Limb (tissue), 2 donors: ENCODE data around the gene IGF2R.
A peak's percentile ranks its signal among the peaks of the same experiment; 100 is the strongest.
"Not testable (repeated sequence)": the region's sequence is repeated elsewhere in the genome, so short reads cannot be mapped to it uniquely, and the experiment has no call there.

ENCODE experiments used
- DNase-seq, 2 donors: peaks; one replicate each; pipeline ENCODE4 v3.0.0-alpha.2; 2016; ENCODE audit errors: extremely low spot score in 2 of 2

Gene IGF2R

DNA sequence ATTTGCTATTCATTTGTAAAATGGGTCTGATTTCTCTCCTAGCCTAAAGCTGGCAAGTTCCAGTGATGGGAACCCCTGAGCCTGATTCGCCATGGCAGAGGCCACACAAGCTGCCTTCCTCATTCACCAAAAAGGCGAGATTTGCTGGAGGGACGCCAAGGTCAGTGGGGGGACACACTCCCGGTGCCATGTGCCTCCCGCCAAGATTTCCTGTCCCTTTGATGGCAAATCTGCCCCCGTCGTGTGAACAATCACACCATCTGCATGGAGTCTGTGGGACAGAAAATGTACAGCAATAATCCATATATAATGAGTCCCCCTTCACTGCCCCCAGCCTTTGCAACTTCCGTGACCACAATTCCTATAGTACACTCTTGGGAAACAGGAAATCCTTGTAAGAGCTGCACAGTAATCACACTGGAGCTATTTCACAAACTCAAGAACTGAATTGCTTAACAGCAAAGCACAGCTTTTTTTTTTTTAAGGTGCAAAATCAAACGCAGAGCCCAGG is 15.7 kb upstream of the IGF2R start:
- DNase-seq: peak in 1 of 2 donors; percentile 76

DNA sequence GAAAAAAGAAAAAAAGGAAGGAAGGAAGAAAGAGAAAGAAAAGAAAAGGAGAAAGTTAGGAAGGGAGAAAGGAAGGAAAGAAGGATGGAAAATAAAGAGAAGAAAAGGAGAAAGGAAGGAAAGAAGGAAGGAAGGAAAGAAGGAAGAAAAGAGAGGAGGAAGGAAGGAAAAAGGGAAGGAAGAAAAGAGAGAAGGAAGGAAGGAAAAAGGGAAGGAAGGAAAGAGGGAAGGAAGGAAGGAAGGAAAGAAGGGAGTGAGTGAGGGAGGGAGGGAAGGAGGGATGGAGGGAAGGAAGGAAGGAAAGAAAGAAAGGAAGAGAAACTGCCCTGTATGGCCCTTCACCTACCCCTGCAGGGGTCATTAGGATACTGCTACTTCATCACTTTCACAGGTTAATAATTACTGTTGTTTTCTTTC is 12.9 kb upstream of the IGF2R start:
- DNase-seq: no peak

DNA sequence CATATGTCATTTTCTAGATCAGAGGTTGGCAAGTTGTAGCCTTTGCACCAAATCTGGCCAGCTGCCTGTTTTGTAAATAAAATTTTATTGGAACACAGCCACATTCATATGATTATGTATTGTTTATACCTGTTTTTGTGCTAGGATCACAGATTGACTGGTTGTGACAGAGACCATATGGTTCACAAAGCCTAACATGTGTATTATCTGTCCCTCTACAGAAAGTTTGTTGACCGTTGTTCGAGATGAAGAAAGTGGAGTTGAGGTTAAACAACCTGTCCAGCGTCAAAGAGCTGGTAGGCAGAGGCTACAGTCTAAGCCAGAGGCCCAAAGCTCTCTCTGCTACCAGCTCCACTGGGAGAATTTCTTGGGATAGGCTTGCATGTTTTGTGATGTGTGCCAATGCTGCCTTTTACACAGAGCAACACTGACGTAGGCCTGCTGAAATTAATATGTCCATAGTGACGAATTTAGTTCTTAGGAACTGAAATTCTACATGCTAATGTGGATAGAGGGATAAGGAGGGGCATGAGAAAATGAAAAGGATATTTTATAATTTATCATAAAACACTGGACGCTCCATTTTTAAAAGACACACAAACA is 11.7 kb upstream of the IGF2R start:
- no peak for DNase-seq

DNA sequence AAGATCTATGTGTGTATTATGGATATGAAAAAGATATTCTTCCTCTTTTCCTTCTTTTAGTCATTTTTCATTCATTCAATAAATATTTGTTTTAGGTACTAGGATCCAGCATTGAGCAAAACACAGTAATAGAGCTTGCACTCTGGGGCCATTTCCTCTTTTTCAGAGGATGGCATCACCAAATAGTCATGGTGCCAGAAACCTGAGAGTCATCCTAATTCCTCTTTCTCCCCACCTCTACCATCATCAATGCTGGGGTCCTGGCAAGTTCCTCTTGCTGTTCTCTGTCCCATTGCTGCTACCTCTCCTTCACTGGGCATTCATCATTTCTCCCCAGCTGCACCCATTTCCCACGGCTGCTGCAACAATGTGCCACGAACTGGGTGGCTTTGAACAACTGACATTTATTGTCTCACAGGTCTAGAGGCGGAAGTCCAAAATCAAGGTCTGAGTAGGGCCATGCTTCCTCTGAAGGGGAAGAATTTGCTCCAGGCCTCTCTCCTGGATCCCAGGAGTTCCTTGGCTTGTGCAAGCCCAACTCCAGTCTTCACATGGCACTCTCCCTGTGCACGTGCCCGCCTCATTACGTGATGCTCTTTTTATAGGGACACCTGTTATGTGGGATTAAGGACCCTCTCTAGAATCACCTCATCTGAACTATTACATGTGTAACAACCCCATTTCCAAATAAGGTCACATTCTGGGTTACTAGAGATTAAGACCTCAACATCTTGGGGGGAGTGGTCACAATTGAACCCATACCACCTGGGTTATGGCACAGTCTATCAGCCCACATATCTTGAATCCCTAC is 9.5 kb upstream of the IGF2R start:
- no peak for DNase-seq

DNA sequence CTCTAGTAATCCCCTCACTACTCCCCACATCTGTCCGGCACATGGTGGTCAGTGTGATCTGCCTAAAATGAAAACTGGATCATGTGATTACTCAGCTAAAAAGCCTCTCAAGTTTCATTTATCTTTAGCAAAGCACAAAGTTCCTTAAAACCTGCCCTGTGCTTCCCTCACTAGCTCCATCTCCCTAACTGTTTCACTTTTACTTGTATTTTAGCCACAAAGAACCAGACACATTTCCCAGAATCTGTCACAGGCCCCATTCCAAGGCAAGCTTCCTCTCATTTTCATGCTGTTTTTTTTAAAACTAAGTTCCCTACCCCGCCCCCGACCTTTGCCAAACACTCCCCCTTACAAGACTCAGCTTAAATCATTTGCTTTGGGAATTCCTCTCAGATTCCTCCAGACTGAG is 8.9 kb upstream of the IGF2R start:
- DNase-seq: no peak

DNA sequence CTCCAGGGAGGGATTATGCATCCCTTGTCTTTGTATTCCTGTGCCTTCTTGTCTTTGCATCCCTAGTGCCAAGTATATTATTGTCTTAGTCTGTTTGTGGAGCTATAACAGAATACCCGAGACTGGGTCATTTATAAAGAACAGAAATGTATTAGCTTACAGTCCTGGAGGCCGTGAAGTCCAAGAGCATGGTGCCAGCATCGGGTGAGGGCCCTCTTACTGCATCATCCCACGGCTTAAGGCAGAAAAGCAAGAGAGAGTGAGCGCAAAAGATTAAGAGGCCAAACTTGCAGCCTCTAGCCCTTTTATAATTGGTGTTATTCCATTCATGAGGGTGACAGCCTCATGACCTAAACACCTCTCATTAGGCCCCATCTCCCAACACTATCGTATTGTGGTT is 8.4 kb upstream of the IGF2R start:
- no peak for DNase-seq

DNA sequence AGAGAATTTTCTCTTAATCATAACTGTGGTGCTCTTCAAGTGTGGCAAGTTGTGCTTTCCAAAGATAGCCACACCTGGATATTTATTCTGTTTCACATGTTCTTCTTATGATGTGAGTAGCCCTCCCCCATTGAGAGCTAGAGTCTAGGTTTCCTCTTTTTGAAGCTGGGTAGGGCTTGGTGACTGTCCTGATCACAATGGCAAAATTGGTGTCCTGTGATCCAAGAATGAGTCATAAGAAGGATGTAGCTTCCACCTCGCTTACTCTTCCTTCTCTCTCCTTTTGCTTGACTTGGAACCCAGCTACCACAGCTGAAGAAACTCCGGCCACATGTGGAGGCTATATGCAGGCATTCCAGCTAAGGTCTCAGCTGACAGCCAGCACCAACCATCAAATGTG is 7.4 kb upstream of the IGF2R start:
- no peak for DNase-seq

DNA sequence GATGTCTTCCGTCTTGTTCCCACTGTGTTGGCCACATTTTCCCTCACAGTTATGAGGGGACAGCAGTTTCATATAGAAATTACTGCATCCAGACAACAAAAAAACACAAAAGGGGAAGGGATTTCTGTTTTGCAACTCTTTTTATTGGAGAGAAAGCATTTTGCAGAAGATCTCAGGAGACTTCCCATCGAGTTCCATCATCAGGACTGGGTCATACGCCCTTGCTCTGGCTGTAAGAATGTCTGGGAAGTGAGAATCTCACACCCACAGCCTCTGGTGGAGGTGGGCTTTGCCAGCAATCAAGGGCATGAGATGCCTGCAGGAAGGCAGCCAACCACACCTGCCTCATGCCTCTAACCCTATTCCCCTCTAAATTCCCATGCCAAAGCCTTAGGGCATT is 5.8 kb upstream of the IGF2R start:
- DNase-seq: no peak

DNA sequence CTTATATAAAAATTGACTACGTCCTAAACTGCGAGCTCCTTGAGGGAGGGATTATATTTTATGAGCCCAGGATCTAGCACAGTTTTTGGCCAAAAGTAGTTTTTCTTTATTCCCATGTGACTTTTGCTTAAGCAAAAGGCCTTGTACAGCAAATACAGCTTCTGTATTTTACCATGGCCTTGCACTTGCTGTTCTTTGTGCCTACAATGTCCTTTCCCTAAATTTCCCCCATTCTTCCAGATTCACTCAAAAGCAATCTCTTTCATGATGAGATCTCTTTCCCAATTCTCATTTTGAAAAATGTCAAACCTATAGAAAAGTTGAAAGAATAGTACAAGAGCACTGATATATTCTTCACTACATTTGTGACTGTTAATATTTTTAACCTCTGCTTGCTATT is 4.8 kb upstream of the IGF2R start:
- DNase-seq: no peak

DNA sequence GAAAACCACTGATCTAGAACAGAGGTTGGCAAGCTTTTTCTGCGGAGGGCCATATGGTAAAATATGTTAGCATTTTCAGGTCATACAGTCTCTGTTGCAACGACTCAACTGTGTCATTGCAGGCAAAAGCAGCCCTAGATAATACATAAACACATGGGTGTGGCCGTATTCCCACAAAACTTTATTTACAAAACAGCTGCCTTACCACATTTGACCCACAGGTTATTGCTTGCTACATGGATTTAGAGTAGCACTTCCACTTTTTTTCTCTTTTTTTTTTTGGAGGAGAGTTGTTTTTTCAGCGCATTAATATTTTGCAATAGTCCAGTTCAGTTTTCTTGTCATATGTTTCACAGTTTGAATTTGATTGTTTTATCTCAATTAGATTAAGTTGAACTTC is 2.5 kb upstream of the IGF2R start:
- DNase-seq: no peak

DNA sequence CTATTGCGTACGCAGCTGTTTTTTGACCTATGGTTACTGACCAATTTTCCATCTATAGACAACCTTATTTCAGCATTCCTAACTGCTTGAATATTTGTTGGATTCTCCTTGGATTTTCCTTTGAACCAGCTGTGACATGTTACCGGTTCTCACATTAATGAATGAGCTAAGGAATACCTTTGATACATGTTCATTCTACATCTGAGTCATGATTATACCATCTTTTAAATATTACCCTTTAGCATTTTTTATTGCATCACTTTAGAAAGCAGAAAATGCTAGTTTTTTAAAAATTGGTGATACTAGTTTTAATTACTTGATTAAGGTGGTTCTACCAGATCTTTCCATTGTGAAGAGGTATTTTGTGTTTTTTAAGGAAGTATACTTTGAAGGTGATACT is 1.9 kb upstream of the IGF2R start:
- no peak for DNase-seq

DNA sequence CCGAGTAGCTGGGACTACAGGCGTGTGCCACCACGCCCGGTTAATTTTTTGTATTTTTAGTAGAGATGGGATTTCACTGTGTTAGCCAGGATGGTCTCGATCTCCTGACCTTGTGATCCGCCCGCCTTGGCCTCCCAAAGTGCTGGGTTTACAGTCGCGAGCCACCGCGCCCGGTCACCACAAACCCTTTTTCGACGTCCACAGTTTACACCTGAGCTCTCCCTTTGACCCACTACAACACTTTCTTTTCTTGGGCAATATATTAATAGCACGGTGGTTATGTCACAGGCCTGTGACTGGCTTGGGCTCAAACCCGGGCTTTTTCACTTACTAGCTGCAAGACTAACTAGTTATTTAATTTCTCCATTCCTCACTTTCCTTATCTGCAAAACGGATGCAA is 1.3 kb upstream of the IGF2R start:
- not testable (repeated sequence) for DNase-seq

DNA sequence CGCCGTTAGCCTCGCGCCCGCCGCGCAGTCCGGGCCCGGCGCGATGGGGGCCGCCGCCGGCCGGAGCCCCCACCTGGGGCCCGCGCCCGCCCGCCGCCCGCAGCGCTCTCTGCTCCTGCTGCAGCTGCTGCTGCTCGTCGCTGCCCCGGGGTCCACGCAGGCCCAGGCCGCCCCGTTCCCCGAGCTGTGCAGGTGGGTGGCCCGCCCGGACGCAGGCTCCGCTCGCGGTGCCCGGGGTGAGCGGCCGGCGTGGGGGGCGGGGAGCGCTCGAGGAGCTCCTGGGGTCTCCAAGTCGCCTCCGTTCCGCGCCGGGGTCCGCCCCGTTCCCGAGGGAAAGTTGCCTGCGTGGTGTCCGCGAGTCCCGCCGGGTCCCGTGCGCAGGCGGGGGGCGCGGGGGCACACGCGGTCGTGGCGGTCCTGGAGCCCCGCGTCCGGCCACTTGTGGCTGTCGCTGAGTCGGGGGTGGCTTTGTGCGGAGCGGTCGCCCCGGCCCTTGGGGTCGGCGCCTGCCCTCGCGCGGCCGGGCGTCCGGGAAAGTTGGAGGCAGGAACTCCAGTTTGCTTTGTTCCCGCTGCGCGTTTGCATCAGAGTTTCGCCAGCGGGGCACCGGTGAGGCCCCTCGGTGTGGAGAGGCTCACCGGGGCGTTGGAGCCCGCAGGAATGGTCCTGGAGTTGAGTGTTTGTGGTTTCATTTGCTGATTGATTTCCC is 476 bp downstream of the IGF2R start:
- DNase-seq: peak in 1 of 2 donors; percentile 77

DNA sequence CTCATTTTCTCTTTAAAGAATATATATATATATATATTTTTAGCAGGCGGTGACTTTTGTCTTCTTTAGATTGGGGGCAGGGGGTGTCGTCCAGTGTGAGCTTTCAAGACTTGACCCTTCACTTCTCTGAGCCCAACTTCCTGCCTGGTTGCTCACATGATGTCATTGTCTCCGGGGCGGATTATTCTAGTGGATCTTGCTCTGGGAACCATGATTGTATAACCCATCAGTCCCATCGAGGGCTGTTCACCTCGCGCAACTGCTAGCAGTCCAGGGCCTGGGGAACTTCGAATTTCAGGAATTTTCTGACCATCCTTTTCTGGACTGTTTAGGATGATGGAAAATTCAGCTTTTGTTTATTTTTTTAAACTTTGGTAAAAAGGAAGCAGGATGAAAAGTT is 1.0 kb downstream of the IGF2R start:
- DNase-seq: peak; percentile 62 to 67

DNA sequence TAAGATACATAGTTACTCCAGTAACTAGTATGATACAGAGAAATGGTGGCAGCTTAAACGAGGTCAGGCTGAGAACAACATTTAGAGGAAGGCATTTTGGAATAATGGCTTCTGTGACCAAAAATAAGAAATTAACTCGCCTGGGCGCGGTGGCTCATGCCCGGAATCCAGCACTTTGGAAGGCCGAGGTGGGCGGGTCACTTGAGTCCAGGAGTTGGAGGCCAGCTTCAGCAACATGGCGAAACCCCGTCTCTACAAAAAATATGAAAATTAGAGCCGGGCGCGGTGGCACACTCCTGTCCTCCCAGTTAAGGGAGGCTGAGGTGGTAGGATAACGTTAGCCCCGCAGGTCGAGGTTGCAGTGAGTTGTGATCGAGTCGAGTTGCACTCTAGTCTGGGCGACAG is 1.8 kb downstream of the IGF2R start:
- DNase-seq: no peak

DNA sequence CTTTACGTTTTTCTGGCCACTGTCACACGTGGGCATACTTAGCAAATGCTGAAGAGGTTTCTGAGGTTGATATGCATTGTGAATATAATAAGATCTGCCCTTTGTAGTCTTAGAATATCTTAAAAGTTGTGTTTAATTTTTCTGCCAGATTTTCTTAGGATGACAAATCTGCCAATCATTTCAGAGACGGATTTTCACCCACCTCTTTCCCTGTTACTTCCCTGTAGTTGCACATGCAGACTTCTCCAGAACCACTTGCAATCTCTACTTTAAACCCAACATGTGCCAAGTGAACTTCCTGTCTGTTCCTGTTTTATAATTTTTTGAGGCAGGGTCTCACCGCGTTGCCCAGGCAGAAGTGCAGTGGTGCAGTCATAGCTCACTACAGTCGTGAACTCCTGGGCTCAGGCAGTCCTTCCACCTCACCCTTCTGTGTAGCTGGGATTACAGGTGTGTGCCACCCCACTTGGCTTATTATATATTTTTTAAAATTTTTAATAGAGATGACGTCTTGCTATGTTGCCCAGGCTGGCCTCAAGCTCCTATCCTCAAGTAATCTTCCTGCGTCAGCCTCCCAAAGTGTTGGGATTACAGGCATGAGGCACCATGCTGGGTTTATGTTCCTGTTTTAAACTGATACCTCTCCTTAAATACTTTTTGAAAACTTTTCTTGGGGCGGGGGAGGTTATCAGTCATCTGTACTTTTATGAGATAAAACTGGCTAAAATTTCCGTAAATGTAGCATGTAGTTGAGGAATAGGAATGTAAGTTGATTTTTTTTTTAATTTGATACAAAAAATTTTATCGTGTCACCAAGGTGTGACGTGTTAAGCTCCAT is 2.7 kb downstream of the IGF2R start:
- no peak for DNase-seq

DNA sequence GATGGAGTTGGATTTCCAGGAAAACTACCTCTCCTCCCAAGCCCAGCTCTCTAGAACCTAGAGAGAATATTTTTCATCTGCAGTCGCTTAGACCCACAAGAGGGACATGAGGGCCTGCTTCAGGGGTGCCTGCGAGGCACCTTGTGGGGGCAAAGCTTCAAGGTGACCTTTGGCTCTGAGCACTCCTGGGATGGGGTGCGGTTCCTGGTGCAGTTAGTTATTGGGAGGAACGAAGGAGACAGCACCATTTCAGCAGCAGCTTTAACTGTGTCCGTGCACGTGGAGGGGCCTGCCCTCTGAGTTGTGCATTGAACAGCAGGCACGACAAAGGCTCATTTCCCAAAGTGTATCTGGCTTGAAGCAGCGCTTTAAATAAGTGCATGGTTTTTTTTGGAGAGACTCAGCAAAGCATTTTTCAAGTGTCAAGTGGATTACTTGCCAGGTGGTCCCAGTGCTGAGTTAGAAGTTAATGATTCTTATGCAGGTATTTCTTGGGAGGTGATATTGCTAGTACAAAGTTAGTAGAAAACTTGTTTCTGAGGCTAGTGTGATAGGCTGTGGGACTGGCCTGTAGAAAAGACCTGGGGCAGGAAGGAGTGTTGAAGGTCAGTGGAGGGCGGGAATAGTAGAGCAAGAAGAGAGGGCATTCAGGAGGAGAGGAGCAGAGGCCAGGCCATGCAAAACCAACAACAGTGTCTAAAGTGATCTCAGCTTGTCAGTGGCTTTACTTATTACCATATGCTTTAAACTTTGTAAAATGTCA is 3.8 kb downstream of the IGF2R start:
- no peak for DNase-seq

DNA sequence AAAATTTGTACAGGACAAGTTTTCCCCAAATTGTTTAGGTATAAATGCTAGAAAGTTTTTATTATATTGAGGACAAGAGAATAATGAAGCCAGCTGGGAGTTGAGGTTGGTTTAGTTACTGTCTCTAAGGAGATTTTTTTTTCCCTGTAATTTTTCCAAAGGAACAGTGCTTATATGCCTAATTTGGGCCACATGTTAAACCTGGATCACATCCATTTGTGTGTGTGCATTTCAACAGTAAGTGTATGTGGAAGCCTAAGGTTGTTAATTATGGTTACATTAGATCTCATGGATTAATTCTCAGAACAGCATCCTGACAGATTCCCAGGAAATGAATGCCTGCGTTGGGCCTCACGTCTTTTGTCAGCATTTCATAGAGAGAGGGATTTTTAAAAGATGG is 4.5 kb downstream of the IGF2R start:
- no peak for DNase-seq

DNA sequence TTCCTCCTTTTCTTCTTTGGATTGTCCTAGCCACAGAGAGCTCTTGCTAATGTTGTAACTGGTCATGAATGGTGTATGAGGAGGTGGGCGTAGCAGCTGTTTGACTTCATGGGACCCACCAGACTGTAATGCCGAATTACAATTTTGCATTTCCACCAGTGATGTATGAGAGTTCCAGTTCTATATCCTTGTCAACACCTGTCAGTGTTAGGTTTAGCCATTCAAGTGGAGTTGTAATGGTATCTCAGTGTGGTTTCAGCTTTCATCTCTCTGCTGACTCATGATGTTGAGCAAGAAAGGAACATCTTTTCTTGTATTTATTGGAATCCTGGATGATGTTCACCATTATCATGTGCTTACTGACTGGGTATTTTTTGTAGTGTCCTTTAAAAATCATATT is 5.1 kb downstream of the IGF2R start:
- DNase-seq: no peak

DNA sequence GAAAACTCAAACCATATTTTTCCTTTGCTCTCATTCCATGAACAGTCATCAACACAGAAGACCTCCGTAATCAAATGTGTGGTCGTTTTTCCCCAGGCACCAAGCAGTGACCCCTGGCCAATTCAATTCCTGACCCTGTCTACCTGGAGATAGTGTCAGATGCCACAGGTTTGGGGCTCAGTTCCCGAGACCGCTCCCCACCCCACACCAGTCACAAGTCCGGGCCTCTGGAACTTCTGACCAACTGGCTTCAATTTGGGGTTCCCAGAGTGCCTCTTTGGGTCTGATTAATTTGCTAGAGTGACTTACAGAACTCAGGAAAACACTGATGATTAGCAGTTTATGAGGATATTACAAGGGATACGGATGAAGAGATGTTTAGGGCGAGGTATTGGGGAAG is 6.0 kb downstream of the IGF2R start:
- no peak for DNase-seq
